Activated CD4-positive, alpha-beta T cell treated with anti-CD3 and anti-CD28 coated beads for 1 hour (primary cell): Measurements from ENCODE around the gene TSPAN31.

ENCODE experiments used
- DNase-seq: peaks from one replicate; pipeline ENCODE4 v3.0.0-alpha.2; 2020

The TSPAN31 gene

DNA sequence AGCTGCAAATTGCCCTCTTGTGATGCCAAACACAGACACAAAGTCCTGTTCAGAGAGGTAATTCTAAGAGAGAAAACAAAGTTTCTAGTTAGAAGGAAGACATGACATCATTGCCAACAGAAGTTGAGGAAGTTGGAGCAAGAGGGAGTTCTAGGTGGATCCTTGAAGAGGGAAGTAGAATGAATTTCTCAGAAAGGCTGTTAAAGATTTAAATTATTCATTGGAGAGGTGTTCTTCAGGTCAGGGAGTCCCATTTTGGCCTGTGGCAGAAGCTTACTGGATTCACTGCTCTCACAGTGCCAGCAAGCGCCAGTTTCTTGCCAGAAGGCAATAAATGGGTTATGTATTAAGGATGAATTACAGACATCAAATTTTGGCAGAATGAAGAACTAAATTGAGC is 53.1 kb downstream of the TSPAN31 start:
- no peak for DNase-seq
